Fibroblast of skin of scalp (primary cell): ENCODE data around the gene TAF5L.
A peak's percentile ranks its signal among the peaks of the same experiment; 100 is the strongest.
"Not testable (repeated sequence)": the region's sequence is repeated elsewhere in the genome, so short reads cannot be mapped to it uniquely, and the experiment has no call there.

Experiments used
- DNase-seq: peaks from one replicate; pipeline ENCODE4 v3.0.0-alpha.2; 2013

Gene TAF5L

DNA sequence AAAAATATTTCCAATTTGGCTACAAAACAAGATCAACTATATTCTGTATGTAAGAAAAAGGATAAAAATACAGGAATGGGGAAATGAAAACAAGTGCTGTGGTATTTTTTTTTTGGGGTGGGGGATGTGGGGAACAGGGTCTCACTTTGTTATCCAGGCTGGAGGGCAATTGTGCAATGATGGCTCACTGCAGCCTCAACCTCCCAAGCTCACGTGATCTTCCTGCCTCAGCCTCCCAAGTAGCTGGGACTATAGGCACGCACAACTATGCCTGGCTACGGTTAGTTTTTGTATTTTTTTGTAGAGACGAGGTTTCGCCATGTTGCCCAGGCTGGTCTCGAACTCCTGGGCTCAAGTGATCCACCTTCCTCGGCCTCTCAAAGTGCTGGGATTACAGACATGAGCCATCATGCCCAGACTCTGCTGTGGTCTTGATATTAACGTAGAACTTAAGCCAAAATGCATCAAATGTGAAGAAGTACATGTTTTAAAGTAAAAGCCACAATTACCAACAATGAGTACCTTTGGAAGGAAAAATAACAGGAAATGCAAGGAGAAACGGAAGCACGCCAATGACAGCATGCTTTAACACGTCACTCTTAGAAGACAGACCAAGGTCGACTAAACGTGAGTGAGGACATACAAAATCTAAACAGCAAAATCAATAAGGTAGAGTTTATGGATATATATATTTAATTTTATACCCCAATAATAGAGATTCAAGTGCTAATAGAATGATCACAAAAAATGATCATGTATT lies 58.6 kb downstream of the TAF5L start:
- DNase-seq, result no peak

DNA sequence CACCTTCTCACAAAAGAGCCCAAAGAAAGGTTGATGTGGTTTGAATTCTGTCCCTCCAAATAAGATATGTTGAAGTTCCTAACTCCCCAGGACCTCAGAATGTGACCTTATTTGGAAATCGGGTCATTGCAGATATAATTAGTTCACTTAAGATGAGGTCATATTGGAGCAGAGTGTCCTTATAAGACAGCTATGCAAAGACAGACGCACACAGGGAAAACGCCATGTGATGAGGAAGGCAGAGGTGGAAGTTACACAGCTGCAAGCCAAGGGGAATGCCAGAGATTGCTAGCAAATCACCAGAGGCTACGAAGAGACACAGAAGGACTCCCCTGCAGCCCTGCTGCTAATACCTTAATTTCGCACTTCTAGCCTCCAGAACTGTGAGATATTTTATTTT lies 62.2 kb downstream of the TAF5L start:
- peak; percentile 78 for DNase-seq

DNA sequence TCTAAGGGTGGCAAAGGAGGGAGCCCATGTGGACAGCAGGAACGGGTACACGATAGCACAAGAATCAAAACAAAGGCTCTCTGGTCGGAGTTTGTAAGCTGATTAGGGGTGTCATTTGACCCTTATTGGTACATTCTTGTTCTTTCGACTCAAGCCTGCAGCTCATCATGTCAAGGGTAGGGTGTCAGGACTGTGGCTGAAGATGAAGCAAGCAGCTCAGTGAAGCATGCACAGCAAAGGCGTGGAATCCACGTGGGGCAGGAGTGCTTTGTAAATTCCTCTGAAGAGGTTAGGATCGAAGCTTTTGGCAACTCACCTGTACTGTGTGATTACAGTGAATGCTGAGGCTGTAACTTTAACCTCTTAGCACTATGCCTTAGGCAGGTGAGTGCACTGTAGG lies 62.7 kb downstream of the TAF5L start:
- no peak for DNase-seq

DNA sequence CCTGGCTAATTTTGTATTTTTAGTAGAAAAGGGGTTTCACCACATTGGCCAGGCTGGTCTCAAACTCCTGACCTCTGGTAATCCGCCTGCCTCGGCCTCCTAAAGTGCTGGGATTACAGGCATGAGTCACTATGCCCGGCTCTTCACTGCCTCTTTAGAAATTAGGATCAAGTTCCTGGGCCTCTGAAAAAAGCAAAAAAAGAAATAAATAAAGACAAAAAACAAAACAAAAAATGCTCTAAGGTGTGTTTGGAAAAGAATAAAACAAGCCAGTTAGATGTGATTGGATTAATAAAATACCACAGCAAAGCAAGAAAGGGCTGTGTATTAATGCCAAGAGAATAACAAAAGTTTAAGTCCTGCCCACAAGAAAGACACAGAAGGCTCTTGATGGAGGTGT lies 63.2 kb downstream of the TAF5L start:
- no peak for DNase-seq

DNA sequence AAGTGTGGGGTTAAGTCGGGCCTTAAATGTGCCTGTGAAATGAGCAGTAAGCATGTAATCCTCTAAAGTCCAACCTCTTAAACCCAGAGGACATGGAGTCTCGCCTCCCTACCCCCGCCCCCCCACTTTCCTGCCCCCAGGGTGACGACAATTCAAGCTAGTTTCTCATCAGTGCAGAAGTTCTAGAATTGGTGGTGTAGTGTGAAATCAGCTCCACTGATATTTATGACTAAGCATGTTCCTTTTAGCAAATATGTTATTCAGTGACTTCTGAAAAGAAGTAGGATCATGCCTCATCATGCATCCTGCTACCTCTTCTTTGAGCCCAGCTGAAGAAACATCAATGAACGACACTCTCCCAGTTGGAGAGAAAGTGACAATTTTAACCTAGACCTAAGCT lies 64.8 kb downstream of the TAF5L start:
- no peak for DNase-seq

DNA sequence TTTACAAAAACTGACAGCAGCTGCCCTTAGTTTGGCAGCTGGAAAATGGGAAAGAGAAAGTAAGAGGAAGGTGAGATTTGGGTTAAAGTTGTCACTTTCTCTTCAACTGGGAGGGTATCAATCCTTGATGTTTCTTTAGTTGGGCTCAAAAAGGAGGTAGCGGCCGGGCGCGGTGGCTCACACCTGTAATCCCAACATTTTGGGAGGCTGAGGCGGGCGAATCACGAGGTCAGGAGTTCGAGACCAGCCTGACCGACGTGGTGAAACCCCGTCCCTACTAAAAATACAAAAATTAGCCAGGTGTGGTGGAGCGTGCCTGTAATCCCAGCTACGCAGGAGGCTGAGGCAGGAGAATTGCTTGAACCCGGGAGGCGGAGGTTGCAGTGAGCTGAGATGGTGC lies 65.8 kb downstream of the TAF5L start:
- not testable (repeated sequence) for DNase-seq

DNA sequence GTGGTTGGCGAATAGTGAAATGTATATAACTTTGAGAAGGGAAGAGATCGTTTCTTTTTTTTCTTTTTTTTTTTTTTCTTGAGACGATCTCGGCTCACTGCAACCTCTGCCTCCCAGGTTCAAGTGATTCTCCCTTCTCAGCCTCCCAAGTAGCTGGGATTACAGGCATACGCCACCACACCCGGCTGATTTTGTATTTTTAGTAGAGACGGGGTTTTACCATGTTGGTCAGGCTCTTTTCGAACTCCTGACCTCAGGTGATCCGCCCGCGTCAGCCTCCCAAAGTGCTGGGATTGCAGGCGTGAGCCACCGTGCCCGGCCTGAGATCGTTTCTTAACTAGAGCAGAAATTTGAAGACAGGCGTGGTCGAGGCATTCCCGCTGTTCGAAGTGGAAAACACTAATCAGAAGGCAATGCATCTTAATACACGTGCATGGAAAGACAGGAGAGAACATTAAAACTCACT lies 66.6 kb downstream of the TAF5L start:
- DNase-seq, result not testable (repeated sequence)

DNA sequence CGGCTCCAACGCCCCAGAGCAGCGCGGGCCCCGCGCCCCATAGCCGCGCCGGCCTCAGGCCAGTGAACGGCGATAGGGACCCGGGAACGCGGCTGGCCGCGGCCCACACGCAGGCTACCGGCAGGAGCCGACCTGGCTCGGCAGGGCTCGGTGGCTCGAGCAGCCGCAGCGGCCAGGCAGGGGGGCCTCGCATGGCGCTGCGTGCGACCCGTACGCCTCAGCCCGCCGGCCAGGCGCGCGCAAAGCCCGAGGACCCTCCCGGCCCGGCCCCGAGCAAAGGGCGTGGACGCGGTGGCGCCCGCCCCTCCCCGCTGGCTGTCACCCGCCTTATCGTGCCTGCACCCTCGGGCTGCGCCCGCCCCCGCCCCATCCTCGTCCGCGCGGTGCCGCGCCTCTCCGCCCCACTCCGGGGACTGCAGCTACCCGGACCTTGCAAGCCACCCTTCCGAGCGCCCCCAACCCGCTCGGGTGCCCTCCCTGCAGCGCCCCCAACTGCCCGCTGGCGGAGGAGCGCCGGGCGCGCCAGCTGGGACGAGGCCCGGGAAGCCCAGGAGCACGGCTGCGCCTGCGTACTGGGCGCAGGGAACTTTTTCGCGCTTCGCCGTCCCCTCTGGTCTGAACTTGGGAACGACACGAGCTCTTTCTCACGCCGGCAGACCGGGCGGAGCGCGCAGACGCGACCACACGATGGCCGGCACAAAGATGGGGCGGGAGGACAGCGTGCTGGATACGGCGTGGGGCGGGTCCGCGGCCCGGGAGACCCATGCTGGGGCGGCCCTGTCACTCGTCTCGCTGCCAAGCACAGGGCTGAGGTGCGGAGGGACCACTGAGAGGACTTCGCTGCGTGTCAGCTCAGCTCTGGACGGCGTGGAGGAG lies 67.2 kb downstream of the TAF5L start, which contains the start of gene ABCB10:
TSS of gene ABCB10 (minus strand) at position 248 of the 876 bp plus-strand sequence. CDS start at position 193, 55 bp downstream.
- DNase-seq, result peak; percentile 98

DNA sequence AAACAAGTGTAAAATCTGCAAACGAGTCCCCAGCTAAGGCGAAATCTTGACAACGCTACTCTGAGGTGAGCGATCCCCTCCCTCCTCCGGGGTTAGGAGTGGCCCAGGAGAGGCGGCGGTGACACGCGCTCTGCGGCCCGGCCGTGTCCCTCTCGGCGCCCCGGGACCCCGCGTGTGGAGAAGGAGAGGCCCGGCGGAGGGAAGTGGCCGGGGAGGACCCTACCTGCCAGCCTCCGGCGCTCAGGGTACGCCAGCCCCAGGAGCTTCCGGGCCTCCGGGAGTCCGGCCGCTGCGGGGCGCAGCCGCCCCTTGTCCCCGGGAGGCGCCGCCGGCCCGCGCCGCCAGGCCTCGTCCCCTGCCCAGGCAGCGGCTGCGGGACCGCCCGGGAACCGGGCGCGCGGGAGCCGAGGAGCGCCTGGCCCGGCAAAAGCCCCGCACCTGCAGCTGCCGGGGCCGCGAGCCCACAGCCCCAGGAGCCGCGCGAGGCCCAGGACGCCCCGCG lies 68.0 kb downstream of the TAF5L start:
- peak; percentile 26 for DNase-seq

DNA sequence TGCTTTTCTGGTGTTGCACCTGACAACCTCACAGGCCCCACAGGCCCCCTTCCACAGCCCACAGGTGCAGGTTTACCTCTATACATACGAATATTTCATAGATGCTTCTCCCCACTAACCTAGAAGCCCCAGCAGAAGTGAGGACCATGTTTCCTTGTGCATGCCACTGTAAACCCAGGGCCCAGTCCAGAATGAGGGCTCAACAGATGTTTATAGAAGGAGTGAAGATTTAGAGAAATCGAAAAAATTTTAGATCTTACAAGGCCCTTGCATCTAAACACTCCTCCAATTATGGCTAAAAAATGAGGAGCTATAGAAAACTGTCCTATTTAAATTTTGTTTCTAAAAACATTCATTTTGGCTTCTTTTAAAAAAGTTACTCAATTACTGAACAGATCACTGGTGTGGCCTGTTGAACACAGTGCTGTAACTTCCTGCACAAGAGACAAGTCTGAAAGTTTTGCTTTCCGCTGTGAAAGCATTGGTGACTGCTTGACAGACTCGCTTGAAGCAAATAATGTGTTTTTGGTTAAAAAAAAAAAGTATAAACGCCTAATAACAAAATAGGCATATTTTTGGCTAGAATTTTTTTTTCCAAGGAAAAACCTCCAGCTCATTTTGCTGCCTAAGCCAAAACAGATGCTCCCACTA lies 68.6 kb downstream of the TAF5L start:
- DNase-seq, result peak; percentile 15

DNA sequence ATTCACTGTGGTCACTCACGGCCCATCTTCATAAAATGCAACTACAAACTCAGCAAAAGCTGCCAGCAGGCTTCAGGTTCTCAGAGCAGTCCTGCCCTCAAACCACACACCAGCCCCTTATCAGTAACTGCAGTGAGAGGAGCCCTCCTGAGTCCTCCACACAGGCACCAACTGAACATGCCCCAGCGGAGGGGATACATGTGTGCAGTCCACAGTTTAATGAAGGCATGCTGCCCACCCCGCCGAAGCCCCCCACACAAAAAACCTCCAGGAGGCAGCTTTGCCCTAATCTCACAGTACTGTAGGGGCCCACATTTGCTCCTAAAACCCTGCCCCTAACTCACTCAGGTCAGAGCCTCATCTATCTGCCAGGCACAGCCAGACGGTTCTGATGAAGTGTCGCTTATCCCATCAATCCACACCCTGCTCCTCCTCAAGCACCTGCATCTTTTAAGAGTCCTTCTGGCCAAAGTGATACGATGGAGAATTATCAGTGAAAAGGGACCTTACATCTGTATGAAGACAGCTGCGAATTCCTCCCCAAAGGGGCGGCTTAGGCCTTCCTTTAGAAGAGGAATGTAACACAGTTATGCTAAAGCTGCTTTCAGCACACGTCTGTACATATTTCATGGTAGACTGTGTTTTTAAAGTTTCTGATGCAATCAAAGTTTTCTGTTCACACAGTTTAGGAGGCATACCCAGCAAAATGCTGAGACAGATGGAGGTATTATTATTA lies 70.9 kb downstream of the TAF5L start:
- peak; percentile 60 for DNase-seq

DNA sequence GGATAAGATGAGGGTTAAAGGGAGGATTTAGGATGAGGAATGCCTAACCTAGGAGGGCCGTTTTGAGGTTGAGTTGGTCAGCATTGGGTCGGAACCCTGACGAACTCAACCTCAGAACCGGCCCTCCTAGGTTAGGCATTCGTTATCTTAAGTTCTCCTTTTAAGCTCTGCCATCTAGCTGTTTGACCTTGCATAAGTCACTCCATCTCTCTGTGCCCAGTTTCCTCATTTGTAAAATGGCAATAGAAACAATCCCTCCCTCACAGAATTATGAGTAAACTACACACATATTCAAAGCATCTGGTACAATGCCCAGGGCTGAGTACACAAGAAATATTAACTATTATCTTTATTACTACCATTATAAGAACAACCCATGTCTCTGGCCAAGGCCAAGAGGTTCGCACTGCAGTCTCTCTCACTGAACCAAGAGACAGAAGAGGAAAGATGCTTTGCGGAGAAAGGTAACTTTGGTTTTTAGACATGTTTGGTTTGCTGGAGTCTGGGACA lies 72.2 kb downstream of the TAF5L start:
- no peak for DNase-seq

DNA sequence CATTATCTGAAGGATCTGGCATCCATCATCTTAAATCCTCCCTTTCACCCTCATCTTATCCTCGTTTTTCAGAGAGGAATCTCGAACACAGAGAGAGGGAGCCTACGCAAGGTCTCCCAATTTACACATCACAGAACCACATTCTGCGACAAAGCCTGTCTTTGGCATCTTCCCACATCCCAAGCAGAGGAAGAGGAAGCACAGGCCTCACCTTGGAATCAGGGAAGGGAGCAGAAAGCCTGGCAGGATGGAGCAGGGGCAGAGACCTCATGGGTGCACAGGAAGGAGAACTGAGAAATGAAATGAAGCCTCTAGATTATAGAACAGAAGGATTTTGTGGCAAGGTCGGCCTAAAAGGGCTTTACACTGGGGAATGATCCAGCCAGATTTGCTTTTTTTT lies 73.2 kb downstream of the TAF5L start:
- no peak for DNase-seq

DNA sequence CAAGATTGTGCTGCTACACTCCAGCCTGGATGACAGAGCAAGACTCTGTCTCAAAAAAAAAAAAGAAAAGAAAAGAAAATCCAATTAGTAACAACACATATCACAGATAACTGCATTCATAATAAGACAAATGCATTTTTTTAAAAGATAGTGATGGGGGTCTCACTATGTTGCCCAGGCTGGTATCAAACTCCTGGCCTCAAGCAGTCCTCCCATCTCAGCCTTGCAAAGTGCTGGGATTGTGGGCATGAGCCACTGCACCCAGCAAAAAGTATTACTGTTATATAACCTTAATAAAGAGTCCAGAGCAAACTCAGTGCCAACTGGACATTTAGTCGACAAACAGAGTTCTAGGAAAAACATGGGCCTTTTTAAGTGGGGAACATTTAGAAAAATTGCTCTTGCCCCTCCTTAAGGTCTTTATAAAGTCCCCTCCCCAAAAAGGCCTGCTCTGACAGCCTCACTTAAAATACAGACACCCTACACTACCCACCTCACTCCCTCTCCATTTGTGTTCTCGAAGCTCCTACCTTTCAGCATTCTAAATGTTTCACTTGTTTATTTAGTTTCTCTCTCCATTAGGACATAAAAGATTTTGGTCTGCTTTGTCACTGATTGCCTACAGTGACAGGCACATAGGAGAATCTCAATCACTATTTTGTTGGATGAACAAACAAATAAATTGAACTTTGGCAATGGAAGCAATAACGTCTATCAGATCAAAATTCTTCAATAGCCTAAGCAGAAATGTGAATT lies 74.9 kb downstream of the TAF5L start:
- DNase-seq, result no peak

DNA sequence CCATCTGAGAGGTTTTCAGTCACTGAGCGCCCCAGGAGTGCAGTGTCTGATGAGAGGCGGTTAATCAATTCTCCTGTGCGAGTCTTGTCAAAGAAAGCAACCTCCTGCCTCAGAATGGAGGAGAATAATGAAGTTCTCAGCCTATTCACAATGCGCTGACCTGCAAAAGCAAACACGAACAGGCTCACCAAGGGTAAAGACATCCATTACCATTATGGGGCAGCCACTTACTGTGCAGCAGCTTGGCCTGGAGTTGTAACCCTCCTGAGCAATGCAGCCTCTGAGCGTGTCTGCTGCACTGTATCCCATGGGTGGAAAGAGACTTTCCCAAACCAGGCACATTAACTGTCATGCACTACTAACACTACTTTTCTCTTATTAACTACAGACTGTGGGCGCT lies 78.4 kb downstream of the TAF5L start:
- DNase-seq, result no peak

DNA sequence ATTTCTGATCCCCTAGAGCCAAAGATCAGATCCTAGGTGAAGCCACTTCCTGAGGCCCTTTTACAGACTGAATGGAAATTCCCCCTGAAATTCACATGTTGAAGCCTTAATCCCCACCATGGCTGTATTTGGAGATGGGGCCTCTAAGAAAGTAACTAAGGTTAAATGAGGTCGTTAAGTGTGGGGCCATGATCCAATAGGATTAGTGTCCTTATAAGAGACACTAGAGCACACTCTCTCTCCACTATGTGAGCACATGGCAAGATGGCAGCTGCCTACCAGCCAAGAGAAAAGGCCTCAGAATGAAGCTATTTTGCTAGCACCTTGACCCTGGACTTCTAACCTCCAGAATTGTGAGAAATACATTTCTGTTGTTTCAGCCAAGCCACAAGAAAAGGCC lies 81.3 kb downstream of the TAF5L start:
- no peak for DNase-seq
